ENCODE data around the gene BLOC1S3.

BLOC1S3 gene

DNA sequence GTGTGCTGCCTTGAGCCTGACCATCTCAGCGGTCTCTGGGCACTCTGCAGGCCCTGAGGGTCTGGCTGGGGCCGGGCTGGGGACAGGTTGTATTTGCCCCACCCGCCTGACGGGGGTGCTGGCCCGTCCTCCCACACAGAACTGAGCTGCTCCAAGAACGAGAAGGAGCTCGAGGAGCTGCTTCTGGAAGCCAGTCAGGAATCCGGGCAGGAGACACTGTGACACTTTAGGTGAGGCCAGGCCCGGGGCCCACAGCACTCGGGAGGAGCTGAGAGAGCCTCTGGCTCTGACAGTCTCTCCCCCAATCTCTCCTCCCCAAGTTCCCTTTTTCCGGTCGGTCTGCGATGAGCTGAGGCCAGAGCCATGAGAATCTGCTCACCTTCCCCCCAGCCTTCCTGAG lies 32.3 kb upstream of the BLOC1S3 start:
- no peak overlapping the region for H3K4me3 ChIP-seq (ENCODE audit: low read depth, low read length)
- DNase-seq (ENCODE audit: low read depth) = no peak
- no peak for TF ChIP-seq CTCF (IDR thresholded peaks at IDR 0.05; ENCODE audit: control insufficient read depth, extremely low read depth, insufficient read depth)

DNA sequence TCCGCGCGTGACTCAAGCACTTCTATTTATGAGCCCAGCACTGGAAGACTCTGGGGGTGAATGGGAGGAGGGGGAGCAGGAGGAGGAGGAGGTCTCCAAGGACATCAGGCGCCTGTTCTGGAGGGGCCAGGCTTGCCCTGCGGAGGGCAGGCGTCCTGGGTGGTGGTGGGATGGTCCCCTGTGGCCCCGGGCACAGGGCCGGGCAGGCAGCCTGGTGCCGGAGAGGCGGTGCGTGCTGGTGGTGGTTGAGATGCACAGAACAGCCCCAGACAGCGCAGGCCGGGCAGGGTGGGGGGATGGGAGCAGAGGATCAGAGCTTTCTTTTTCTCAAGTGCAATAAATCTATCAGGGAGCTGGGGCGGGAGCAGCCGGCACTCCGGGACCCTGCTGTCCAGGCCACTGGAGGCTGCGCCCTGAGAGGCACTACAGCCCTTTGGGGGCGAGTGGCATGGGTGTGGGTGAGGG lies 31.8 kb upstream of the BLOC1S3 start:
- DNase-seq (ENCODE audit: low read depth) = no peak
- no peak overlapping the region for H3K4me3 ChIP-seq (ENCODE audit: low read depth, low read length)
- TF ChIP-seq CTCF (IDR thresholded peaks at IDR 0.05; ENCODE audit: control insufficient read depth, extremely low read depth, insufficient read depth) = no peak

- DNase-seq (ENCODE audit: low read depth) = no peak
- no peak overlapping the region for H3K4me3 ChIP-seq (ENCODE audit: low read depth, low read length)
- no peak for TF ChIP-seq CTCF (IDR thresholded peaks at IDR 0.05; ENCODE audit: control insufficient read depth, extremely low read depth, insufficient read depth)
These were observed 30.5 kb upstream of the BLOC1S3 start for GRCh38 chr19:45147835-45148676.

- H3K4me3 ChIP-seq (ENCODE audit: low read depth, low read length) = no peak overlapping the region
- TF ChIP-seq CTCF (IDR thresholded peaks at IDR 0.05; ENCODE audit: control insufficient read depth, extremely low read depth, insufficient read depth) = no peak
- DNase-seq (ENCODE audit: low read depth) = no peak
These were observed 29.5 kb upstream of the BLOC1S3 start for GRCh38 chr19:45149129-45149528.

DNA sequence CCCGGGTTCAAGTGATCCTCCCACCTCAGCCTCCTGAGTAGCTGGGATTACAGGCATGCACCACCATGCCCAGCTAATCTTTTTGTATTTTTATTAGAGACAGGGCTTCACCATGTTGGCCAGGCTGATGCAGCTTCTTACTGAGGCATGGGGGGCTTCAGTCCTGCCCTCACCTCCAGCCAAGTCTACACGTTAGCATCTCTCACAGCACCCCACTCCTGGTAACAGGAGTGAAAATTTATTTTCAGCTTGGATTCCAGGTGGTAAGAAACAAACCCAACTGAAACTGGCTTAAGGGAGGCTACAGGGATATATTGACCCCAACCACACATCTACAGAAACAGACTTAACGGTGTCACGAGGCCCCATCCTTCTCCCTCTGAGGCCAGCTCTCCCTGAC lies 28.4 kb upstream of the BLOC1S3 start:
- DNase-seq (ENCODE audit: low read depth) = no peak
- TF ChIP-seq CTCF (IDR thresholded peaks at IDR 0.05; ENCODE audit: control insufficient read depth, extremely low read depth, insufficient read depth) = no peak
- no peak overlapping the region for H3K4me3 ChIP-seq (ENCODE audit: low read depth, low read length)

DNA sequence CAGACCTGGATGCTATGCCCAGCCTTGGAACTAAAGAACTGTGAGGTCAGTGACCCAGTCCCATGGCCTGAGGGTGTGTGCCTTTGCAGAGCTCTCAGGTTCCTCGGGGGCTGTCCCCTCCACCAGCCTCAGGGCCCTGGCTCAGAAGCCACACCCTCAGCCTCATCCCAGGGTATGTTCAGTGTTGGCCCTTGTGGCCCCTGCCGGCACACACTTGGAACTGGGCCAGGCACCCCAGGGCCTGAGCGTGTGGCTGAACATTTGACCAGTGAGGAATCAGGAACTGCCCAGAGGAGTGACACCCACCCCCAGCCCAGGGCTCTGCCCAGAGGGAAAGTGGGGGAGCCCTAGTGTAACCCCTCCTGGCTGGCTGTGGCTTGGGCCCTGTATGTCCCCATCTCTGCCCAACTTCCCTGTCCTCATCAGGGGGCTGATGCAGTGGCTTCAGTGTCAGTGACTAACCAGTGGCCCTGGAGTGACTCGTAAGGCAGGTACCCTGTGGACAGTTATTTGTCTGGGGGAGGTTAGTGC lies 27.8 kb upstream of the BLOC1S3 start:
- no peak for TF ChIP-seq CTCF (IDR thresholded peaks at IDR 0.05; ENCODE audit: control insufficient read depth, extremely low read depth, insufficient read depth)
- no peak for DNase-seq (ENCODE audit: low read depth)
- no peak overlapping the region for H3K4me3 ChIP-seq (ENCODE audit: low read depth, low read length)

All from LNCaP clone FGC (cell line).